Immature natural killer cell (primary cell): ENCODE results near the gene TSEN15. TPM values are rescaled to one million over a fixed set of nuclear protein-coding genes. Genes with fewer than 3 reads are reported as not detected.
"Not testable (repeated sequence)": the region's sequence is repeated elsewhere in the genome, so short reads cannot be mapped to it uniquely, and the experiment has no call there.

Experiments
- DNase-seq, 3 donors: peaks; one replicate each; pipeline ENCODE4 v3.0.0; 2022; ENCODE audit warnings: mixed read lengths in 1 of 3
- H3K27ac Mint-ChIP-seq, 6 donors: one replicate each; pipeline ENCODE4 v1.8.0; 2020; ENCODE audit warnings: mixed read lengths in 6 of 6, mild to moderate bottlenecking in 5 of 6, inconsistent platforms in 4 of 6, moderate library complexity in 3 of 6
- H3K27me3 Mint-ChIP-seq, 3 donors: one replicate each; pipeline ENCODE4 v1.8.0; 2020 to 2021; ENCODE audit warnings: low read depth in 3 of 3, mild to moderate bottlenecking in 3 of 3, mixed read lengths in 3 of 3, moderate library complexity in 3 of 3, inconsistent platforms in 1 of 3
- H3K36me3 Mint-ChIP-seq, 3 donors: one replicate each; pipeline ENCODE4 v1.8.0; 2020; ENCODE audit warnings: mixed read lengths in 3 of 3, inconsistent platforms in 2 of 3, mild to moderate bottlenecking in 2 of 3
- H3K4me1 Mint-ChIP-seq, 2 donors: one replicate each; pipeline ENCODE4 v1.8.0; 2020; ENCODE audit warnings: inconsistent platforms in 2 of 2, mild to moderate bottlenecking in 2 of 2, mixed read lengths in 2 of 2, moderate library complexity in 1 of 2
- H3K4me3 Mint-ChIP-seq, 5 donors: one replicate each; pipeline ENCODE4 v1.8.0; 2020; ENCODE audit warnings: mild to moderate bottlenecking in 5 of 5, mixed read lengths in 5 of 5, inconsistent platforms in 3 of 5, moderate library complexity in 3 of 5
- H3K9me3 Mint-ChIP-seq, 6 donors: one replicate each; pipeline ENCODE4 v1.8.0; 2020; ENCODE audit warnings: mild to moderate bottlenecking in 6 of 6, mixed read lengths in 6 of 6, inconsistent platforms in 4 of 6, moderate library complexity in 3 of 6
- polyA plus RNA-seq, 3 donors: library from polyadenylated mRNA; unstranded; fragments of 300-500 nt; fragmentation: Illumina TruSeq; gene quantifications; one replicate each; pipeline ENCODE4 v1.2.3, GENCODE V29; 2021

Gene TSEN15
- polyA plus RNA-seq, 3 donors from 2014 or later = 83.2 to 94.4 (median 87.9) TPM

GRCh38 chr1:184074383-184074782, 22.9 kb downstream of the TSEN15 start:
- H3K36me3 Mint-ChIP-seq = peaks cover 4 to 24% (median 10%) of the 10 kb centered on the region in 3 donors
- H3K4me3 Mint-ChIP-seq = no peak overlapping the region
- H3K9me3 Mint-ChIP-seq = no peaks in the 10 kb centered on the region
- no peak for DNase-seq
- no peaks in the 10 kb centered on the region for H3K27me3 Mint-ChIP-seq
- peak overlapping the region in 2 of 6 donors; percentile 5 to 20 for H3K27ac Mint-ChIP-seq
- peaks cover 3 to 21% of the 10 kb centered on the region in 2 donors for H3K4me1 Mint-ChIP-seq

GRCh38 chr1:184075055-184076029, 23.8 kb downstream of the TSEN15 start:
- H3K36me3 Mint-ChIP-seq = peaks cover 4 to 19% (median 10%) of the 10 kb centered on the region in 3 donors
- H3K27me3 Mint-ChIP-seq = no peaks in the 10 kb centered on the region
- peaks cover 3 to 14% of the 10 kb centered on the region in 2 donors for H3K4me1 Mint-ChIP-seq

GRCh38 chr1:184078564-184079249, 27.2 kb downstream of the TSEN15 start:
- H3K27me3 Mint-ChIP-seq = no peaks in the 10 kb centered on the region
- no peaks in the 10 kb centered on the region for H3K9me3 Mint-ChIP-seq
- H3K4me1 Mint-ChIP-seq = peaks cover 3 to 14% of the 10 kb centered on the region in 2 donors
- H3K36me3 Mint-ChIP-seq = peaks cover 0 to 4% (median 1%) of the 10 kb centered on the region in 3 donors
- H3K27ac Mint-ChIP-seq = no peak overlapping the region
- no peak overlapping the region for H3K4me3 Mint-ChIP-seq
- DNase-seq = no peak

More at GRCh38 chr1:184075055-184076029, 23.8 kb downstream of the TSEN15 start:
- Mint-ChIP-seq H3K9me3 (no peaks in the 10 kb centered on the region), H3K27ac (peak overlapping the region in 3 of 6 donors; percentile 20 to 75 (median 46)), H3K4me3 (no peak overlapping the region)
- DNase-seq = peak; percentile 32 to 46 (median 41)

GRCh38 chr1:184080309-184080708, 28.8 kb downstream of the TSEN15 start:
- H3K4me1 Mint-ChIP-seq = peaks cover 3 to 11% of the 10 kb centered on the region in 2 donors
- H3K36me3 Mint-ChIP-seq = peaks cover 0 to 8% (median 6%) of the 10 kb centered on the region in 3 donors
- no peak for DNase-seq
- no peak overlapping the region for H3K4me3 Mint-ChIP-seq
- H3K27me3 Mint-ChIP-seq = no peaks in the 10 kb centered on the region
- no peak overlapping the region for H3K27ac Mint-ChIP-seq
- H3K9me3 Mint-ChIP-seq = no peaks in the 10 kb centered on the region

- no peak overlapping the region for H3K4me3 Mint-ChIP-seq
- no peak for DNase-seq
- H3K27ac Mint-ChIP-seq = no peak overlapping the region
- peaks cover 5 to 18% (median 16%) of the 10 kb centered on the region in 3 donors for H3K36me3 Mint-ChIP-seq
- H3K9me3 Mint-ChIP-seq = no peaks in the 10 kb centered on the region
- H3K4me1 Mint-ChIP-seq = no peaks in the 10 kb centered on the region
- no peaks in the 10 kb centered on the region for H3K27me3 Mint-ChIP-seq
These were observed 31.2 kb downstream of the TSEN15 start for GRCh38 chr1:184082541-184083415.

- DNase-seq = no peak
- H3K9me3 Mint-ChIP-seq = no peaks in the 10 kb centered on the region
- H3K27ac Mint-ChIP-seq = no peak overlapping the region
- H3K36me3 Mint-ChIP-seq = peaks cover 7 to 26% (median 20%) of the 10 kb centered on the region in 3 donors
- H3K4me3 Mint-ChIP-seq = no peak overlapping the region
- H3K27me3 Mint-ChIP-seq = no peaks in the 10 kb centered on the region
- no peaks in the 10 kb centered on the region for H3K4me1 Mint-ChIP-seq
These were observed 34.1 kb downstream of the TSEN15 start for GRCh38 chr1:184085667-184086066.

GRCh38 chr1:184088037-184088436, 36.5 kb downstream of the TSEN15 start:
- no peaks in the 10 kb centered on the region for H3K27me3 Mint-ChIP-seq
- no peak overlapping the region for H3K4me3 Mint-ChIP-seq
- no peaks in the 10 kb centered on the region for H3K9me3 Mint-ChIP-seq
- DNase-seq = no peak
- no peaks in the 10 kb centered on the region for H3K4me1 Mint-ChIP-seq
- peaks cover 7 to 26% (median 20%) of the 10 kb centered on the region in 3 donors for H3K36me3 Mint-ChIP-seq
- no peak overlapping the region for H3K27ac Mint-ChIP-seq

- H3K27me3 Mint-ChIP-seq = peaks cover 0 to 4% (median 0%) of the 10 kb centered on the region in 3 donors
- no peaks in the 10 kb centered on the region for H3K9me3 Mint-ChIP-seq
- no peaks in the 10 kb centered on the region for H3K4me1 Mint-ChIP-seq
- H3K27ac Mint-ChIP-seq = no peak overlapping the region
- peaks cover 10 to 30% (median 24%) of the 10 kb centered on the region in 3 donors for H3K36me3 Mint-ChIP-seq
- no peak overlapping the region for H3K4me3 Mint-ChIP-seq
- DNase-seq = no peak
These were observed 41.5 kb downstream of the TSEN15 start for GRCh38 chr1:184093071-184093470.

- H3K27me3 Mint-ChIP-seq = peaks cover 0 to 4% (median 0%) of the 10 kb centered on the region in 3 donors
- H3K4me1 Mint-ChIP-seq = no peaks in the 10 kb centered on the region
- peaks cover 20 to 37% (median 30%) of the 10 kb centered on the region in 3 donors for H3K36me3 Mint-ChIP-seq
- no peak overlapping the region for H3K27ac Mint-ChIP-seq
- H3K9me3 Mint-ChIP-seq = no peaks in the 10 kb centered on the region
- DNase-seq = no peak
- H3K4me3 Mint-ChIP-seq = no peak overlapping the region
These were observed 44.5 kb downstream of the TSEN15 start for GRCh38 chr1:184096005-184096404.

GRCh38 chr1:184096580-184096979, 45.0 kb downstream of the TSEN15 start:
- not testable (repeated sequence) for H3K9me3 Mint-ChIP-seq, H3K4me1 Mint-ChIP-seq, H3K27ac Mint-ChIP-seq, H3K4me3 Mint-ChIP-seq, H3K27me3 Mint-ChIP-seq, DNase-seq
- peaks cover 20 to 37% (median 30%) of the 10 kb centered on the region in 3 donors for H3K36me3 Mint-ChIP-seq

GRCh38 chr1:184101141-184101540, 49.6 kb downstream of the TSEN15 start:
- H3K4me3 Mint-ChIP-seq = no peak overlapping the region
- H3K27me3 Mint-ChIP-seq = peaks cover 0 to 4% (median 0%) of the 10 kb centered on the region in 3 donors
- H3K4me1 Mint-ChIP-seq = no peaks in the 10 kb centered on the region
- no peak for DNase-seq
- no peak overlapping the region for H3K27ac Mint-ChIP-seq
- H3K9me3 Mint-ChIP-seq = peaks cover 0 to 11% (median 1%) of the 10 kb centered on the region in 6 donors
- H3K36me3 Mint-ChIP-seq = peaks cover 47 to 63% (median 54%) of the 10 kb centered on the region in 3 donors

GRCh38 chr1:184101571-184101970, 50.0 kb downstream of the TSEN15 start:
- Mint-ChIP-seq H3K4me1 (no peaks in the 10 kb centered on the region), H3K27ac (peak overlapping the region in 1 of 6 donors; percentile 18), H3K36me3 (peaks cover 45 to 63% (median 52%) of the 10 kb centered on the region in 3 donors), H3K4me3 (no peak overlapping the region), H3K9me3 (peaks cover 0 to 11% (median 3%) of the 10 kb centered on the region in 6 donors), H3K27me3 (peaks cover 0 to 4% (median 0%) of the 10 kb centered on the region in 3 donors)
- no peak for DNase-seq
